HG02678 (cell line): Measurements from ENCODE around the gene MYO16.
"Not testable (repeated sequence)": the region's sequence is repeated elsewhere in the genome, so short reads cannot be mapped to it uniquely, and the experiment has no call there.

Experiments
- ATAC-seq: cut with Tn5 transposase; IDR thresholded peaks from one replicate; pipeline ENCODE4 v1.9.1; 2021; ENCODE audit warnings: mild to moderate bottlenecking, moderate library complexity; ENCODE audit not compliant: unreplicated experiment

MYO16 gene

DNA sequence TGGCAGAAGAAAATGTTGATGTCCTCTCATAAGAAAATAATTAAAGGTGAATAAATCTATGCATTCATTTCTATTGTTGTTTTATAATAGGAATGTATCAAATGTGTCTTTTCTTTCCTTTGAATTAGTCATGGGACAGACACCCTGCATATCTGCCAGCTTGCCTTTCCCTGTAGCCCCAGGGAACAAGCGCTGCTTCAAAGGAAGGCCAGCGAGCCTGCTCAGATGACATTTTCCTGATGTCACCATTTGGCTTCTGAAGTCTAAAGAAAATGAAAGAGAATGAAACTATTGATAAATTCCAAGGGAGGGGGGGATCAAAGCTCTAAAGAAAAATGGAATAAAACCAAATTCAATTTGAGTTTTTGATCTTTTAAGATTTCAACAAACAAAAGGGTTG, 582.2 kb downstream of the MYO16 start:
- no peak for ATAC-seq

DNA sequence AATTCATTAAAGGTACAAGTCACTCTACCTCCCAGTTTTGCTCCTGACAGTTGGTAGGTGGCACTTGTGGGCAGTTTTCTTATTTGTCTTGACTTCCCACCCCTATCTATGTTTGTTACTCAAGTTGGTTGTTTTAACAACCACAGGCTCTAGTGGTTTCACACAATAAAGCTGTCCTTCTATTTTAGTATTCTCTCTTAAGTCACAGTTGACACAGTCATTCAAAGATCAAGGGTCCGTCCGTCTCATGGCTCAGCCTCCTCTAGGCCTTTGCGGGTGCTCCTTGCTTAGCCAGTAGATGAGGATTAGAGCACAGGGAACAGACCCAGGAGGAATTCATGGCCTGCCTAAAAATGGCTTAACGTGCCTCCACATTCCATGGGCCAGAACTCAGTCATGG, 583.2 kb downstream of the MYO16 start:
- no peak for ATAC-seq

DNA sequence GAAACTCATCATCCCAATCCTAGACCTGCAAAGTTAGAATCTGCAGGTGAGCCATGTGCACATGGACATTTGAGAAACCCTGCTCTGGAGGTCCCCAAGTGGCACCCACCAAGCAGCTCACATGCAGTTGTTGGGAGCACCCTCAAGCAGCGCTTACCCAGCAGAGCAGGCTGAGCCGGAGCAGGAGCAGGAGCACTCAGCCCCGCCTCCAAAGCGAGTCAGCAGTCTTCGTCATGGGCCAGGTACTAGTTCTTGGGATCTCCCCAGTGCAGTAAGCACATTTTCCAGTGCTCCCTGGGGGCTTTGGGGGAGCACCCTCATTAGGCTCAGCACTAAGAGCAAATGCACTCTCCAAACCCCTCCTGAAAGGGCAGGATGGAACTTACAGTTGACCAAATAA, 584.3 kb downstream of the MYO16 start:
- no peak for ATAC-seq

DNA sequence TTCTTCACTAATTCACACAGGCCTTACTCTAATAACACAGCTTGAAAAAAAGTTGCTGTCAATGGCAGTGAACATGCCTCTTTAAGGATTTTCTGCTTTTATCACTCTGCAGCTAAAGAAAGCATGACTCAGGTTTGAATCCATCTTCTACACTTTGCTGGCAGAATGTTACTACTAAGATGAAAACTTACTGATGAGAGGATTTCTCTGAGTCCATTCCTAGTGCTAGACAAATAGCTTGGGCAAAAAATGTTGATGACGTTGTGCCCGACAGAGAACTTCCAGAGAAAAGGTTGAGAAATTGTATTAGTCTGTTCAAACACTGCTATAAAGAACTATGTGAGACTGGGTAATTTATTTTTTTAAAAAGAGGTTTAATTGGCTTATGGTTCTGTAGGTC, 585.0 kb downstream of the MYO16 start:
- no peak for ATAC-seq

DNA sequence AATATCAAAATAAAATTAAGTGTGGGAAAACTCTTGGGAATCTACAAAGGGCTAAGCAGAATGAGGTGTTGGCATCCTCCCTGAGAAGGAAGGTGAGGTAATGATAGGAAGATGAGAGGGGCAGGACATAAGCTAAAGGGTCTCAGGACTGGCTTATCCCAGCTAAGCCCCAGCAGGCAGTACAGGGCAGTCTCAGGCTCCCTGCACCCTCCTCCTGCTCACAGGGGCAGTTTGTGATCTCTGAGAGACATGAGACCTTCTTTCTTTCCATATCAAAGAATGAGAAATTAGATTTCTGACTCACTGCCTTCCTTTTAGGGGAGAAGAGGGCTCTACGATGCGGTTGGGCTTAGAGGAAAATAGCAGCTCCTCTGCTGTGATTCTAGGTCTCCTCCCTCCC, 586.0 kb downstream of the MYO16 start:
- no peak for ATAC-seq

DNA sequence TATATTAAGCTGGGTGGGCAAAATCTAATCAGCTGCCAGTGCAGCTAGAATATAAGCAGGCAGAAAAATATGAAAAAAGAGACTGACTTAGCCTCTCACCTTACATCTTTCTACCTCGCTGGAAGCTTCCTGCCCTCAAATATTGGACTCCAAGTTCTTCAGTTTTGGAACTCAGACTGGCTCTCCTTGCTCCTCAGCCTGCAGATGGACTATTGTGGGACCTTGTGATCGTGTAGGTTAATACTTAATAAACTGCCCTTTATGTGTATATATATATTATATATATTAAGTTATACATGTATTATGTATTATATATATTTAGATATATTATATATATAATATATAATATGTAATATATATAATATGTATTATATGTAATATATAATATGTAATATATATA, 588.1 kb downstream of the MYO16 start:
- ATAC-seq, result not testable (repeated sequence)

DNA sequence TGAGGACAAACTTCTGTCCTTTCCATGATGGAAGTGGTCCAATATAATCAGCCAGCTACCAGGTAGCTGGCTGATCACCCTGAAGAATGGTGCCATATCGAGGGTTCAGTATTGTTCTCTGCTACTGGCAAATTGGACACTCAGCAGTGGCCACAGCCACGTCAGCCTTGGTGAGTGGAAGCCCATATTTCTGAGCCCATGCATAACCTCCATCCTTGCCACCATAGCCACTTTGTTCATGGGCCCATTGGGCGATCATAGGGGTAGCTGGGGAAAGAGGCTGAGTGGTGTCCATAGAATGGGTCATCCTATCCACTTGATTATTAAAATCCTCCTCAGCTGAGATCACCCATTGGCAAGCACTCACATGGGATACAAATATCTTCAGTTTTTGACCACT, 591.2 kb downstream of the MYO16 start:
- ATAC-seq, result no peak

DNA sequence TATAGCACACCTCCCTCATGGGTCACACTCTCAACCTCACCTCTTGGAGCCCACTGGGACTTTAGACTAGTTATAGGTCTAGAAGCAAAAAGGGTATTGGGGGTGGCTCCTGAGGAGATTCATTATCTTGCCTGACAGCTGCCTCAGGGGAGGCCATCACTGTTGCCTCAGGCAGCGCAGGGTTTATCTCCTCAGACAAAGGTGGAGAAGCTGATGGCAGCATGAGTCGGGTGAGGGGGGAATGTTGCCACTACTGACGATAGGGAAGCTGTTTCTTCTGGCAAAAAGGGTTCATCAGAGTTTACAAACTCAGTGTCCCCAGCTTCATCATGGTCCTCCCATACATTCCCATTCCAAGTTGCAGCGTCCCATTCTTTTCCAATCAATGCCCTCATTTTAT, 594.6 kb downstream of the MYO16 start:
- no peak for ATAC-seq

DNA sequence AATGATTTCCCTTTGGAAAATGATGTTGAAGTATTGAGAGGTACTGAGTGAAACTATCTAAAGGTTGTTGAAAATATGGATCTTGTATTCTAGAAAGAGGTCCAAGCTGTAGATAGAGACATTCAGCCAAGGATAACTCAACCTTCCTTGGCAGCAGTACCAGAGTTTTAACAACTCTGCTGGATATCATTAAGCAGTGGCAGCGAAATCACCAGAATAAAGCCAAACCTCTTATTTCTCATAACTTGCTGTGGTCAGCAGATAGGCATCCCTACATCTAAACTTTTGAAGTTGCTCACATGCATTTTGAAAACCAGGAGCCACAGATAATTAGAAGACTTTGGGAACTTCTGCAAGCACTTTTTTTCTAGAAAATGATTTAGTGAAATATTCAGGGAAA, 597.2 kb downstream of the MYO16 start:
- ATAC-seq, result no peak

DNA sequence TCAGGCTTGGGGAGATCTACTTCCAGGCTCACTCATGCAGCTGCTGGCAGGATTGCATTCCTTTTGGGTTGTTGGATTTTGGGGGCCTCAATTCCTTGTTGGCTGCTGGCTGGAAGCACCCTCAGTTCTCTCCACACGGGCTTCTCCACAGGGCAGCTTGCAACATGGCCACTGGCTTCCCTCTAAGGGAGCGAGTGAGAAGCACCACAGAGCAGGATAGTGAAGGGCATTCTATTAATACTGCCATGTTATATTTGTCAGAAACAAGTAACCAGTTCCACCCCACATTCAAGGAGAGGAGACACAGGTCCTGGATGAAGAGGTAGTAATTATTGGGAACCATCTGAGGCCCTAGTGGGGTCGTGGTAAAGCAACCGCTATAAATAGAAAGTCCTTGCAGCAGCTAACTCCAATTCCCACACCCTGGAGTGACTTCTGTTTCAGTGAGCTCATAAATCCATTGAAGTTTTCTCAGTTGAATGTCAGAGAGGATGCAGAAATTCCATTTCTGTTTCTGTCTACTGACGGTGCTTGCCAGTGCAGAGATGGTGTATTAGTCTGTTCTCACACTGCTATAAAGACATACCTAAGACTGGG, 598.0 kb downstream of the MYO16 start:
- no peak for ATAC-seq

DNA sequence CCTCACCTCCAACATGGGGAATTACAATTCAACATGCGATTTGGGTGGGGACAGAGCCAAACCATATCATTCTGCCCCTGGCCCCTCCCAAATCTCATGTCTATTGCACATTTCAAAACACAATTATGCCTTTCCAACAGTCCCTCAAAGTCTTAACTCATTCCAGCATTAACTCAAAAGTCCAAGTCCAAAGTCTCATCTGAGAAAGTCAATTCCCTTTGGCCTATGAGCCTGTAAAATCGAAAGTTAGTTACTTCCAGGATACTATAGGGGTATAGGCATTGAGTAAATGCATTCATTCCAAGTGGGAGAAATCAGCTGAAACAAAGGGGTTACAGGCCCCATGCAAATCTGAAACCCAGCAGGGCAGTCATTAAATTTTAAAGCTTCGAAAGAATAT, 598.8 kb downstream of the MYO16 start:
- ATAC-seq, result no peak

DNA sequence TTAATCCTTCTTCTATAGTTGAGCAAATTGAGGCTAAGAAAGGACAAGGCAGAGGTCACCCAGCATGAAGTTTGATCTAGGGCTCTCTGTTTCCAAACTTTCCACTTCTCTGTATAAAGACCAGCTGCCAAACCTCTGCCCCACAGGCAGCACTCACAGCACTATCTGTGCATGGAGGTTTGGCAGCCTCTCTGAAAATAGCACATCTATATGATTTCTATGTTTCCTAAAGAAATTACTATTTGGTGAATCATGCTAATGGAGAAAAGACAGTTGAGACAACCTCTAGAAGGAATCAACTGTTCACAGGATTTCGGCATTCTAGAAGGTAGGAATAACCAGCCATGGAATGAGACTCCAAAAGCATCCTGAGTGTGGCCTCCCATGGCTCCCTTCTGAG, 602.5 kb downstream of the MYO16 start:
- ATAC-seq, result no peak

DNA sequence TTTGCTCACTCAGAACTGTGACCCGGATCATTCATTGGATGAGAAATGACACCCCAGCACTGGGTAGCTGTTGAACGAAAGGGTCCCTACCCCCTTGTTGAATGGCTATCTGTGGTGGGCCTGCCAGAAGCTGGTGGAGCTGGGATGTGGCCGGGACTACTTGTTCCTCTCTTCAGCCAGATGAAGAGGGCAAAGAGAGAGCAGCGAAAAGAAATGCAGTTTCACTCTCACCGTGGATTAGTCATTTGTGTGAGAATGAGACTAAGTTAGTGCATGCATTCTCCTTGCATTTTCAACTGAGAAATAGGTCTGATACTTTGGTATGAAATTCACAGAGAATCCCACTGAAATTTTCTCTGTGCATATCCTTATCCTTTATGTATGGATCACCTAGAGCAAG, 603.9 kb downstream of the MYO16 start:
- no peak for ATAC-seq

DNA sequence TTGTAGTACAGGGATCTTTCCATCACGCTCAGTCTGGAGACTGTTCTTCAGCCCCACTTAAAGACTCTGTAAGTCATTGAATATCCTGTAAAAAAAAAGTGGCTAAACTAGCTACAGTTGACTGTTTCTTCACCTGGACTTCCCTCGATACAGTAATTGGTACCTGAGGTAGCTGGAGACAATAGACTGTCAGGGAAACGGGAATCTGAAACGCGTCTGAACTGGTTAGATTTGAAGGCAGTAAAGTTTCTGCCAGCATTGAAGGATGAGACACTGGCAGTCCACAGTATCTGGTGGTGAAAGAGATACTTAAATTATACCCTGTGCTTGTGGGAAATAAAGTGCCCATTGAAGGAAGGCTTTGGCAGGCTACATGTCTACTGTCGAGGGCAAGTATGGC, 606.5 kb downstream of the MYO16 start:
- ATAC-seq, result no peak

DNA sequence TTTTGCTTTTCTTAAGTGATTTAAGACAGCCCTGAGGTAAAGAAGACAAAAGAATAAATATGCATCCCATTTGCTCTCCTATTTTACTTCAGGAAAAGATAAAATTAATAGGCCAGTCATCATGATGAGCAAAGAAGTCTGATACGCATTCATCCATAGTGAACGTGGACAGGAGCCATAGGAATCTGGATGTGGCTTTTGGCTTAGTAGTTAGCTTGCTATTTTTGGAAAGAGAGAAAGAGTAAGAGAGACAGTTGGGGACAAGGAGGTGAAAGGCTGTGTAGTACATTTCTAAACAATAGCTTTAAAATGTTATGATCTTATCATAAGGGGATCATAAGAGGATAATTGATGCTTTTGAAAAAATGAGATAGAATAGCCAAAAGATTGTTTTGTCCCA, 611.7 kb downstream of the MYO16 start:
- ATAC-seq, result no peak

DNA sequence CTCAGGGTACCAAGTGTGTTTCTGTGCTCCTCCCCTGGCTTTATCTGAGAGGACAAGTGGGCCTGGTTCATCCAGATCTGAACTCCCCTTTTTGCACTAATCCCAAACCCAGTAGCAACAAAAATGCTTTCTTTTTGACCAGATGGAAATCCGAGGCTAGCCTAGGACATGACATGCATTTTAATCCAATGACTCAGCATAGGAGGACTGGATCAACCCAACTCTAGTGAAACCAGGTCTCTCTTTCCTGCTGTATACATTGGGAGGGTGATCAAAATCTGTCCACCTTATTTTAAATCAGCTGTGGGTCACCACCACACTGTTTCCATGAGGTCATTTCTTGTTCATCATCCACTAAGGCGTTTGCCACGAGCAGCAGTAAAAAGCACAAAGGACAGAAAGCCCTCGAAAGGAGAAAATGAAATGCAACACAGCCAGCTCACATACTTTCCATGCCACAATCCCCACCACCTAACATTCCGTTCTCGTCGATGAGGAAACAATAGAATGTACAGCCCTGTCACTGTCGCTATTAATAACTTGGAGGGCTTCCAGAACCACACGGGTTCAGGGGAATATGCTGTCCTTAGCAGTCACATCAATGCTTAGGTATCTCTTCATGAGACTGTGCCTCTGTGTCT, 614.0 kb downstream of the MYO16 start:
- no peak for ATAC-seq

DNA sequence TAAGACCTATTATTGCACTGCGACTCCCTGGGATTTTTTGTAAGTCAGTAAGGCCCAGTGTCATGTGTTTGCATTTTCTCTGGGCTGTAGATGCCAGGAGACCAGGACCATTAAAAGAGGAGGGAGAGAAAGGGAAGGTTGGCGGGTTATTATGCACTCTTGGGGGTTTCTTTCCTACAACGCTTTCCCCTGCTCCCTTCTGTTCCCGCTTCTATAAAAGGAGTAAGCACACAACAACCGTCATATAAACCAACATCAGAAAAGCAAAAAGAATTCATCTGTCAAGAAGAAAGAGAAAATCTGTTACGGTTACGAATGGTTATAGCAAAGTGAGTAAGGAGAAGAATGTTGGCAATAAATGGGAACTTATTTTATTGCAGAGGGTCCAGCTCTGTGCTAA, 615.2 kb downstream of the MYO16 start:
- no peak for ATAC-seq

DNA sequence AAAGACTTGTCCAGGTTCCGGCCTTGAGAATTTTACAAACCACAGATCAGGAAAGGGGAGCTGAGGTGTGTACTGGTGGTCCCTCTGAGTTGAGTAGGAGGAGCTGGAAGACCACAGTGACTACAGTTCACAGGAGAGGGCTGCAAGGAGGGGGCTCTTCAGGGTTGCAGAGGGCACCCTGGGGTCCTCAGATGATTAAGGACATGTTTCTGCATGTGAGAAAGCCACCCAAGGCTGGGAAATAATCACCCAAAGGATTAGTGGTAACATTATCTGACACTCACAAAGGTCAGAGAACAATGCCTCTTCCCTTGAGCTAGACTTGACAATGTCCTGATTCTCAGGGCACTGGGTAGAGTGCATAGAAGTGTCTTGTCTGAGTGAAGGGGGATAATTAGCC, 616.6 kb downstream of the MYO16 start:
- no peak for ATAC-seq

DNA sequence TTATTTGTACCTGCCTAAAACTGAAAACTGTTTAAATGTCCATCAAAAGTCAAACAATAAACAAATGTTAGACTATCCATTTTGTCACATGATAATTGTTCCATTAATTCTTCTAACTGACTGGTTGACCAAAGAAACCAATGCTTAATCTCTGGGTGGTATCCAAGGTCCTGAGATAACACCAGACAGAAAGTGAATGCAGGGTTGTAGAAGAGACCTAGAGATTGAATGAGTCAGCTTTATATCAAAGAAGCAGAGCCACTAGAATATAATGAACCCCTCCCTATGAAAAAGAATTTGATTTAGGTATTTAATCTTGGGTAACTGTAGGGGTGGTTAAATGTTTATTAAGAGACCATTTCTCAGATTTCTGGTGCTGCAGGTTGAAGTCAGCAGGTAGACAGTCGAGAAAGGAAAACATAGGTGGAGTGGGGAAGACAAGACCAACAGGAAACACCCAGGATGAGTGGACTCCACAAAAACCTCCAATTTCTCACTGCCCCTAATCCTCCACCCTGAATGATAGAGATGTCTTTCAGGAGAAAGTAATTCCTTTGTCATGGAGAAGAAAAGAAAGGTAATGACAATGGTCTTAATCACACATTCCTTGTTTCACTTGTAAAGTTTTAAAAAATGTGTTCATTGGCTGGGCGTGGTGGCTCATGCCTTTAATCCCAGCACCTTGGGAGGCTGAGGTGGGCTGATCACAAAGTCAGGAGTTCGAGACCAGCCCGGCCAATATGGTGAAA, 620.5 kb downstream of the MYO16 start:
- no peak for ATAC-seq

DNA sequence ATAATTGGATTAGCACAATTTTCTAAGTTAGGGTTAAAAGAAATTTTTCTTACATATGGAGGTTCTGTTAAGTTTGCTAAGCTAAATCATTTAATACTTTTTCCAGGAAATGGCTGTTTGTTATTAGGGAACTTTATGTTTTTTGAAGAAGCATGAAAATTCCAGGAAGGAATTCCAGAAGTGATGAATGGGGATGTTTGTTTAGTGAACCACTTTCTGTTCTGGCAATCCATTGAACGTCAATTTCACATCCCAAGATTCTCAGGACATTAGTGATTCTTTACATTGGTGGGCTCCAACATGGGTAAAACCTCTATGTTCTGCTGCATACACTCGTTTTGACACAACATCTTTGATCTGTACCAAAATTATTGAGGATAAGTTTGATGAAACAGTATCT, 622.5 kb downstream of the MYO16 start:
- ATAC-seq, result no peak

DNA sequence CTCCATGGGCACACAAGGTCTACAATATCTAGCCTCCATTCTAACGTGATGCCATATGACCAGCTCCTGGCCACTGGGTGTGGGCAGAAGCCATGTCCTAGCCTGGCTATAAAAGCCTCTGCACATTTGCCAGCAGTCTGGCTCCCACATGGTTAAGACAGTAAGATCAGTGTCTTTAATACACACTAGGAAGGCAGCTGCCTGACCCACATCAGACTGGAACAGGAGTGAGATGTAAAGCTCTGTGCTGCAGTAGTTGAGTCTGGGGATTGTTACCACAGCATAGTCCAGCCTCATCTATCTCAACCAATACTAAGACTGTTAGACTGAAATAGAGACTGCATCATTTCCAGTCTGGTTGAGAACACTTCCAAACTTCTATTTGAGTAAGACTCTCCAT, 623.9 kb downstream of the MYO16 start:
- ATAC-seq, result no peak

DNA sequence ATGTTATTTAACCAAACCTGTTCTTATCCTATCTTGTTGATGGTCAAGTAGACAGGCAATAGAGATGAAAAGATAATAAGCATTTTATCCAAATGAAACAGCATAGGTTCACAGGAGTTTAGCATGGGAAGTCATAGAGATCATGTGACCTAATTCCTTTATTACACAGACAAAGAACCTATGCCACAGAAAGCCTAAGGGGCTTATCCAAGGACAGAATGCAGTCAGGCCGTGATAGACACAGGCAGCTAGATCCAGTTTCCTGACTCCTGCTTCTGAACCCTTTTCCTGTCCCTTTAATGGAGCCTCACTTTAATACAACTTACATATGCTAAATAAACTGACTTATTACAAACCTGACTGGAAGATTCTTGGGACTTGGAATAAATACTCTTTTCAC, 624.9 kb downstream of the MYO16 start:
- no peak for ATAC-seq
